ENCODE measurements around the gene GALNT14. TPM values are rescaled to one million over a fixed set of nuclear protein-coding genes. Genes with fewer than 3 reads are reported as not detected.

The GALNT14 gene
- total RNA-seq, 4 donors from 2014 or later, result 8.3 to 26.1 (median 16.3) TPM

DNA sequence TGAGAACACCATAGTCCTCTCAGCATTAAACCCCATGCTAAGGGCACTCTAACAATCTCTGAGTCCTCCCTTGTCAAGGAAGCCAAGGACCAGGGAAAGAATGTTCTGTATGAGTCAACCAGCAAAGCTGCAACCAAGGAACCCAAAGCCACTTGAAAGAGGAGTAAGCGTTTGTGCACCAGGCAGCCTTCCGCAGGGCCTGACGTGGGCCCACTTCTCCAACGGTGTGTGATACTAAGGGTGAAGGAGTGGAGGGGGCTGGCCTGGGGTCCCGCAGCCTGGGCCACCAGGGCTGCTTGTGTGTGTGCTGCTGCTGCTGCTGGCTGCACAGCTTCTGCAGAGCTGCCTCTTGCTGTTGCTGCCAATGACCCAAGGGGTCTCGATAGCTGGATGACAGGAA, 30.1 kb upstream of the GALNT14 start:
- Histone ChIP-seq H3K27ac (no peak overlapping the region), H3K4me3 (no peak overlapping the region), H3K9me3 (no peaks in the 10 kb centered on the region), H3K4me1 (no peaks in the 10 kb centered on the region), H3K27me3 (no peaks in the 10 kb centered on the region), H3K36me3 (no peaks in the 10 kb centered on the region)
- DNase-seq, result no peak
- no peak for TF ChIP-seq POLR2A (IDR thresholded peaks at IDR 0.05)
- TF ChIP-seq, protein P1, sequence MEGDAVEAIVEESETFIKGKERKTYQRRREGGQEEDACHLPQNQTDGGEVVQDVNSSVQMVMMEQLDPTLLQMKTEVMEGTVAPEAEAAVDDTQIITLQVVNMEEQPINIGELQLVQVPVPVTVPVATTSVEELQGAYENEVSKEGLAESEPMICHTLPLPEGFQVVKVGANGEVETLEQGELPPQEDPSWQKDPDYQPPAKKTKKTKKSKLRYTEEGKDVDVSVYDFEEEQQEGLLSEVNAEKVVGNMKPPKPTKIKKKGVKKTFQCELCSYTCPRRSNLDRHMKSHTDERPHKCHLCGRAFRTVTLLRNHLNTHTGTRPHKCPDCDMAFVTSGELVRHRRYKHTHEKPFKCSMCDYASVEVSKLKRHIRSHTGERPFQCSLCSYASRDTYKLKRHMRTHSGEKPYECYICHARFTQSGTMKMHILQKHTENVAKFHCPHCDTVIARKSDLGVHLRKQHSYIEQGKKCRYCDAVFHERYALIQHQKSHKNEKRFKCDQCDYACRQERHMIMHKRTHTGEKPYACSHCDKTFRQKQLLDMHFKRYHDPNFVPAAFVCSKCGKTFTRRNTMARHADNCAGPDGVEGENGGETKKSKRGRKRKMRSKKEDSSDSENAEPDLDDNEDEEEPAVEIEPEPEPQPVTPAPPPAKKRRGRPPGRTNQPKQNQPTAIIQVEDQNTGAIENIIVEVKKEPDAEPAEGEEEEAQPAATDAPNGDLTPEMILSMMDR (IDR thresholded peaks at IDR 0.05), result no peak

DNA sequence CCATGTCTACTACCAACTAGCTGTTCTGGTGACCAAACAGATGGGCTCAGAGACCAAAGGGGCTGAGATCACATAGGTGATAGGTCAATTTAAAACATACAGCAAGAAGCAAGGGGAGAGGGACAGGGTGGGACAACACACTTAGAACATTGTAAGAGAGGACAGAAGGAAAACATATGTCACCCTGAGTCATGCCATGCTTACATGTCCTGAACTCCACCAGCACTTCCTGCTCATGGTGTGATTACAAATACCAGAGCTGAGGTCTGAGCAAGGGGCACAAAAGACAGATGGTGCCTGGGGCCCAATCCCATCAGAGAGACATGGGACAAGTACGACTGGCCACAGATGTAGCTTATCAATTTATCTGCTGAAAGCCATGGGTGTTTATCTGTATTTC, 28.7 kb upstream of the GALNT14 start:
- no peaks in the 10 kb centered on the region for H3K36me3 ChIP-seq
- no peaks in the 10 kb centered on the region for H3K4me1 ChIP-seq
- TF ChIP-seq, protein P1 (IDR thresholded peaks at IDR 0.05), result no peak
- H3K27me3 ChIP-seq, result no peaks in the 10 kb centered on the region
- H3K27ac ChIP-seq, result no peak overlapping the region
- H3K4me3 ChIP-seq, result no peak overlapping the region
- DNase-seq, result no peak
- no peaks in the 10 kb centered on the region for H3K9me3 ChIP-seq

DNA sequence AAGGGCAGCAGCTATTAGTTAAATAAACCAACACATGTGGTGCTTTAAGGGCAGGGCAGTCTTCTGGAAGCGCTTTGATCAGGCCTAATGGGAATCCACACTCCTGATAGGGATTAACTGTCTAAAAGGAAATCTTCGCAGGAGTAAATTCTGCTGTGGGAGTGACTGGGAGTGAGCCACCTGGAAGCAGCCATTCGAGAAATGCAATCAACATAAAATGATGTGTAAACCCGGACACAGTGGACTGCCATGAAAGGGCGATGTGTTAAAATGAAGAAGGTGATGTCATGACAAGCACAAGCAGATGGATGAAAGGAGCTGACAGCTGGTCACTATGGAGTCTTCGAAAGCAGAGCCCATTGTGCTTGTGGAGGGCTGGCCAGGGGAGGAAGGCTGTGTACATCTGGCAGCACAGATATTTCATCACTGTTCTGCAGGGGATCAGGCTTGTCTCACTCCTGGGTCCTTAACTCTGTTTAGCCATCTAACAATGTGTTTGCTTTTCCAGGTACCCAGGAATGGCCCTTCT, 24.8 kb upstream of the GALNT14 start:
- TF ChIP-seq, protein P1 (IDR thresholded peaks at IDR 0.05), result no peak
- no peak for TF ChIP-seq POLR2A (IDR thresholded peaks at IDR 0.05)
- no peaks in the 10 kb centered on the region for H3K4me1 ChIP-seq
- no peak for DNase-seq

DNA sequence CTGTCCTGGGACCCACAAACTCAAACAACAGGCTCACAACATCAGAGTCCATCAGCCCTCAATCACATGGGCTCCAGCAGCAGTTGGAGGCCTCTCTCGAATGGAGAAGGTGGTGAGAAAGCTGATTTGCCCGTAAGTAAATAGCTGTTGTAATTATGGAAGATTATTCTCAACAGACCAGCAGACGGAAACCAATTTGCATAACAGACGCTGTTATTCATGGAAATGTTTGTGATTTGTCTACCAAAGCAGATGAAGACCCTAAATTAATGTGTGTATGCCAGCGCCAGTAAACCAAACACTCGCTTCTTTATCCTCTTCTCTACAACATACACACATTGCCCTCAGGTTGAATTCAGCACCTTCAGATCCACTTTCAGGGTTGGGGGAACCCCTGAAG, 23.4 kb upstream of the GALNT14 start:
- Histone ChIP-seq H3K36me3 (no peaks in the 10 kb centered on the region), H3K4me1 (no peaks in the 10 kb centered on the region), H3K27me3 (no peaks in the 10 kb centered on the region), H3K27ac (no peak overlapping the region), H3K4me3 (no peak overlapping the region), H3K9me3 (no peaks in the 10 kb centered on the region)
- no peak for TF ChIP-seq POLR2A (IDR thresholded peaks at IDR 0.05)
- TF ChIP-seq, protein P1 (IDR thresholded peaks at IDR 0.05), result no peak
- no peak for DNase-seq

More for the DNA sequence above, 24.8 kb upstream of the GALNT14 start:
- Histone ChIP-seq H3K4me3 (no peak overlapping the region), H3K36me3 (no peaks in the 10 kb centered on the region), H3K9me3 (no peaks in the 10 kb centered on the region), H3K27ac (no peak overlapping the region), H3K27me3 (no peaks in the 10 kb centered on the region)

DNA sequence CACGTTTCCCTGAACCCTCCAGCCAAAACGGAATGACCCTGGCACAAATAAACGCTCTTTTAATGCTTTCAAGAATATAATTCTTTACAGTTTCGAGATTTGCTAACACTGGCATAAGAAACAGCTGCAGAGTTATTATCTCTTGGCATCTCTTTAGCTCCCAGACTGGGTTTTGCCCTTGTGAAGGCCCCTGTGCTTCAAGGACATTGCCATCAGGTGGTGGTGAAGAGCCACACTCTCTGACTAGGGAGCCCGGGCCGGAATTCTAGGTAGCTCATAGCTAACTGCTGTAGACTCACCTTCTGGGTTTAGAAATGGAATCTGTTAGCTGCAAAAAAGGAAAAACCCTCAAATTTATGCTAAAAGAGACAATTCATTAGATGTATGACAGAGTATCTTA, 13.3 kb upstream of the GALNT14 start:
- H3K9me3 ChIP-seq, result no peaks in the 10 kb centered on the region
- H3K36me3 ChIP-seq, result no peaks in the 10 kb centered on the region
- H3K27ac ChIP-seq, result no peak overlapping the region
- no peak for TF ChIP-seq POLR2A (IDR thresholded peaks at IDR 0.05)
- TF ChIP-seq, protein P1 (IDR thresholded peaks at IDR 0.05), result no peak
- no peaks in the 10 kb centered on the region for H3K27me3 ChIP-seq
- H3K4me1 ChIP-seq, result no peaks in the 10 kb centered on the region
- no peak for DNase-seq
- no peak overlapping the region for H3K4me3 ChIP-seq

DNA sequence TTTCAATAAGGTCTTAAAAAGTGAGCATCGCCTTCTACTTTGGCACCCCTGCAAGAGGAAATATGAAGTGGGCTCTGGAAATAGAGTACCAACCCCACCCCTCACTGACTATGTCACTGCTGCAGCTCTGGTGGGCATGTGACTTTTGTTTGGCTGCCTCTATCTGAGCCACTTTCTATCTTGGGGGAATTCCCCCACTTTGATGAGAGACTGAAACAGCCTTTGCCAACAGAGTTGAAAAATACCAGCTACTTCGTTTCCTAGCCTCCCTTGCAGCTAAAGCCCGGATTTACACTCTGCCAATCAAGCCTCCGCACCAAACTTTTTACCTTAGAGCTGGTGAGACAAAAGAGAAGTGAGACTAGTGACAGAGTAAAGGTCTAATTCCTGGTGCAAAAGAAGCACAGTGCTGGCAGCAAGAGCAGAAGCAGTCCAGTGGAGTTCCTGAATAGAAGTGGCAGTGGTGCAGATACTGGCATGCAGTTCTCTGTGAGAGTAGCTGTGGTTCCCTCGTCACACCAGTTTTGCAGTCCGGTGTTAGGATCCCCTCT, 12.0 kb upstream of the GALNT14 start:
- Histone ChIP-seq H3K9me3 (no peaks in the 10 kb centered on the region), H3K27ac (no peak overlapping the region), H3K4me3 (no peak overlapping the region), H3K4me1 (no peaks in the 10 kb centered on the region), H3K36me3 (no peaks in the 10 kb centered on the region), H3K27me3 (no peaks in the 10 kb centered on the region)
- no peak for TF ChIP-seq POLR2A (IDR thresholded peaks at IDR 0.05)
- TF ChIP-seq, protein P1 (IDR thresholded peaks at IDR 0.05), result no peak
- DNase-seq, result no peak
